Activated gamma-delta T cell treated with anti-CD3 and anti-CD28 coated beads, Interleukin-2, amount 50 U/mL, for 16 hours (primary cell): ENCODE data around the gene RPL35.
"Not testable (repeated sequence)": the region's sequence is repeated elsewhere in the genome, so short reads cannot be mapped to it uniquely, and the experiment has no call there.

Source experiments
- DNase-seq: peaks from one replicate; pipeline ENCODE4 v3.0.0-alpha.2; 2020; ENCODE audit warnings: low read depth

Gene RPL35

DNA sequence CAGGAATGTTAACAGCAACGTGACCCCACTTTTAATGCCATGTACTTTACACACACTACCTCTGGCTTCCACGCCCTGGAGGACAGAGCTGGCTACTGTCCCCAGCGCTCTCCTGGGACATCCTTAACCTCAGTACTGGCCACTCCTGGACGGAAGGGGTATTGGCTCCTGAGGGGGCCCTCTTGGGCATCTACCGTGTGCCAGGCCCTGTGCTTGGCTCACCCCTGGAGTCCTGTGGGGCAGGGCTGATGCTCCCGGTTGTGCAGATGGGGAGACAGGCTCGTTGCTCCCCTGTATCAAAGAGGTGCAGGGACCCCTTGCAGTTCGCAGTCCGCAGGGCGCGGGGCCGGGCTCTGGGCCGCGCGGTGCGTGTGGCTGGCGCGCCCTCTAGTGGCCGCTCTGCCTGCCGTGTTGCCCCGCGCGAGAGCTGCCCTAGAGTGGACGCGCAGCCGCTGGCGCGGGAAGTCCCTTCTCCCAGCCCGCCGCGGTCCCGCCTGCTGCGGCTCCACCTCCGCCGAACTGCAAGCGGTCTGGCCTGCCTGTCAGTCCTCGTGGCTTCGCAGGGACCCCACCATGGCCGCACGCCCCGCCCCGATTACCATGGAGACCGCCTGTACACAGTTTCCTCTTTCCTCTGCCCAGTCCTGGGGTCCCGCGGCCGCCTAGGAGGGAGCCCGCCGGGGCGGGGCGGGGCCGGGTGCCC lies 8.8 kb downstream of the RPL35 start, which contains the start of gene WDR38:
Gene WDR38, plus strand, starts transcription at position 632 of the 703 bp plus-strand sequence. CDS start 72 bp downstream, outside the sequence.
- peak; percentile 70 for DNase-seq

DNA sequence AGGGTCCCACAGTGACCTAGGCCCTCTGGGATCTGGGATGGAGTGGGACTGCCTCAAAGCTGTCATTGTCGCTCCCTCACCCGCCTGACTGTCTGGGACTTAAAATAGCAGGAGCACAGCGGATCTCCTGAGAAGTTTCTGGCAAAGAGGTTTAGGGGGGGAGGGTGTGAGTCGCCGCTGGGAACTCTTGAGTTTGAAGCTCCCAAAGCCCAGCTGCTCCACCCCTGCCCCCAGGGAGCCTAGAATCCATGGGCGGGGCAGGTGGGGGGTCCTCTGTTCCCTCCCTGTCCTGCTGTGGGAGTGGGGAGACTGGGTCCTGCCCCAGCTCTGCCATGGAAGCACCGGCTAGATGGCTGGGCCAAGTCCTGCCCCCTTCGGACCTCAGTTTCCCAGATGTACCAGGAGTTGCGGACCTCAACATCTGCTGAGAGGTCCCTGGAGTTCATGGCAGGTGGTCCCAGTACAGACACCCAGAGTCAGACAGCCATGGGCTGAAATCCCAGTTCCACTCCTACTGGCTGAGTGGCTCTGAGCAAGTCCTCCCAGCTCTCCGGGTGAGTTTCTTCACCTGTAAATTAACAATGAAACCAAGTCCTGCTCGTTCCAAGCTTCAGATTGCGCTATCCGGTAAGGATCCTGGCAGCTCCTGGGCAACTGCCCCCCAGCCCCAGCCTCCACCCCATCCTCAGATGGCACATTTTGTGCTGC lies 9.5 kb downstream of the RPL35 start:
- DNase-seq, result no peak

DNA sequence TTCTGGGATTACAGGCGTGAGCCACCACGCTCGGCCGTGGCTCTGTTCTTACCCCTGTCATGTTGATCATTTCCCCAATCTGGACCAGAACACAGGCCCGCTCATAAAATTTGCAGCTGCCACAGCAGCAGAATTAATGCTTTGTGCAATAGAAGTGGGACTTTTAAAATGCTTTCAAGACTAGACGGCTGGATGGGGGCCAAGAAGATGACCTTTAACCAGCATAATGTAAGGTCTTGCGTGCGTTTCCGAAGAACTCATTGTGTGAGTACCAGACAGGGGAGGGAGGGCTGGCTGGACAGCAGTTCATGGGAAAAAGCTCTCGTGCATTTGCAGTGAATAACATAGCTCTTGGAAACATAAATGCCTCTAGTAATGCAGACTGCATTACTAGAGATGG lies 12.0 kb downstream of the RPL35 start:
- DNase-seq, result no peak

DNA sequence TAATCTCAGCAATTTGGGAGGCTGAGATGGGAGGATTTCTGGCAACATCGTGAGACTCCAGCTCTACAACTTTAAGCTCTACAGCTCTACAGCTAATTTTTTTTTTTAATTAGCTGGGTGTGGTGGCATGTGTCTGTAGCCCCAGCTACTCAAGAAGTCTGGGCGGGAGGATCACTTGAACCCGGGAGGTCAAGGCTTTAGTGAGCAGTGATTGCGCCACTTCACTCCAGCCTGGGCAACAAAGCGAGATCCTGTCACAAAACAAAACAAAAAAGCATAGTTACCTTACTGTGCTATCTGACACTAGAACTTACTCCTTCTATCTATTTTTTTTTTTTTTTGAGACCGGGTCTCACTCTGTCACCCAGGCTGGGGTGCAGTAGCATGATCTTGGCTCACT lies 14.8 kb downstream of the RPL35 start:
- no peak for DNase-seq

DNA sequence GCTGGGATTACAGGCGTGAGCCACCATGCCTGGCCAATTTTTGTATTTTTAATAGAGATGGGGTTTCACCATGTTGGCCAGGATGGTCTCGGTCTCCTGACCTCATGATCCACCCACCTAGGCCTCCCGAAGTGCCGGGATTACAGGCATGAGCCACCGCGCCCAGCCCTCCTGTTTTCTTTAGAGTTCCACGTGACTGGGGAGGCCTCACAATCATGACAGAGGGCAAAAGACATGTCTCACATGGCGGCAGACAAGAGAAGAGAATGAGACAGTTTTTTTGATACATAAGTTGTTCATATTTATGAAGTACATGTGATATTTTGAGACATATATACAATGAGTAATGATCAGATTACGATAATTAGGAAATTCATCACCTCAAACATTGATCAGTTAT lies 15.3 kb downstream of the RPL35 start:
- not testable (repeated sequence) for DNase-seq

DNA sequence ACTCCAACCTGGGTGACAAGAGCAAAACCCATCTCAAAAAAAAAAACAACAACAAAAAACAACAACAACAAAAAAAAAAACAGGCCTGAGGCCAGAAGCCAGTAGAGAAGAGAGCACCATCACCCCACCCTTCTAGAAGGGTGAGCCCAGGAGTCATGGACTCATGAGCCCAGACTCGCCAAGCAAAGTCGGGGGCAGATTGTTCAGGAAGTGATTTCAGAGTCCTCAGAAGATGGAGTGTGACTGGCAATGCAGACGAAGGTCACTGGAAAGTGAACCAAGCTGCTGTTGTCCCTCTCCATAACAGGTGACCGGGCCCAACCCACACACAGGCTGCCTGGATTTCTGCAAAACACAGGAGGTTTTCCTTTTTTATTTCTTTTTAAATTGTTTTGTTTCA lies 17.5 kb downstream of the RPL35 start:
- no peak for DNase-seq

DNA sequence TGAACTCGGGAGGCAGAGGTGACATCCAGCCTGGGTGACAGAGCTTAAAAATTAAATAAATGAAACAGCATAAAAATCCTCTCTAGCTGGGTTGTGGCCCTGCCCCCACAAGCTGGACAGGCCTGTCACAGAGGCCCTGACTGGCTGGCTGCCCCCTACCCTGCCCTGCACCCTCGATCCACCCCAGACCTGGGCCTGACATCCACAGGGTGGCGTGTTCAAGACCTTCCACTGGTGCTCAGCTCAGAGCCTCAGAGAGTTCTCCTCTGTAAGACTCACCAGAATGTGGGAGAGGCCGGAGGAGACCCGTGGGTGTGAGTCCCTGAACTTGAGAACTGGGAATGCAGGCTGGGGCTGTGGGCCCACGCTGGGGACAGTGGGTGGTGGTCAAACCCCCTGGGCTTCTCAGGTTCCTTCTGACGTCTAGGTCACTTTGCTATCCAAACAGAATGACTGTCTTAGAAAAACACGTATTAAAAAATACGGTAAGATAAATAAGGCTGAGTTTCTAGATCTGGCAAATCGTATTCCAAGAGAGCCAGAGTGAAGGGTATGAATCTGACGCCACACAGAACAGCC lies 18.2 kb downstream of the RPL35 start:
- DNase-seq, result no peak

DNA sequence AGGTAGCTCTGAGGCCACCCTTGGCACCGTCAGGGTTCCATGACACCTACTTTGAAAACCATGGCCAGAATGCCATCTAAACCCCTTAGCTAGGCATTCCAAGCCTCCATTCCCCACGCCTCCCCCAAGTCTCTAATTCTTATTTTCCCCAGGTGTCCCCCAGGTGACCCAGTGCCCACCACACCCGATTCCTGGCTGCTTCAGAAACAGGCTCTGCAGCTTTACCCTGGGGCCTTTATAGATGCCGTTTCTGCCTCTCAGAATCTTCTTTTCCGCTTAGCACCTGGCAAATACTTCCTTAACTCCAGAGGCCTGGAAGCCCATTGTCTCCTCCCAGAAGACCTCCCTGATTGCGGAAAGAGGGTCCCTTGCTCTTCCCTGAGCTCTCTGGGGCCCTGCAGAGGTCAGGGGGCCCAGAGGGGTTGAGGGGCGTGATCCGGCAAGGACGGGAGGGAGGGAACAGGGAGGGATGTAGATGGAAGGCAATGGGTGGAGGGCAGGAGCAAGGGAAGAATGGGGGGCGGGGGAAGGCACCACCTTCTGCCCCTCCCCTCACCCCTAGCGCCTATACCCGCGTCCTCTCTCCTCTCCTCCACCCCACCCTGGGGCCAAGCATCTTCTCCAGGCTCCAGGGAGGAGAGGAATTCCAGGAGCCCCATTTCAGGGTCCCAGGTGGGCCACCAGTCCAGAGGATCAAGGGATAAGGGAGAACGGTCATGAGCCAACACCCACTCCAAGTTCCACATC lies 20.5 kb downstream of the RPL35 start:
- no peak for DNase-seq

DNA sequence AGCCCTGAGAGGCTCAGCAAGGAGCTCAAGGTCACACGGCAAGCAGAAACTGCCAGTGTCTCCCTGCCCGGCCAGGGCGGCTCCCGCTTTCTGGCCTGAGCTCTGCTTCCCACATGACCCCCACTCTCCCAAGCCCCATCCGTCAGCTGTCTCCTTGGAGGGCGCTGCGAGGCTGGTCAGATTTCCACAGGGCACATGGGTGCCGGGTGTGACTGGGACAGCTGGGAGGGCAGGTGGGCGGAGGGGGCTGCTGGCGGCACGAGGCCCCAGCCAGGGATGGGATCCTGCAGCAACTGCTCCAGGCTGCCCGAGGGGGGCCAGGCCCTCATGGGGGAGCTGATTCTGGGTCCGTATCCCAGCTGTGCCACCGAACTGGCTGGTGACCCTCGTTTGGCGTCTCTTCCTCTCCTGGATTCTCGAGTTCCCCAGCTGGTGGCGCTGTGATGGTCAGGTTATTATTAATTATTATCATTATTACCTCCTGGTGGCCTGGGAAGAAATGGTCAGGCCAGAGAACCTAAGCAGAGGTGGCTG lies 21.4 kb downstream of the RPL35 start:
- DNase-seq, result no peak

DNA sequence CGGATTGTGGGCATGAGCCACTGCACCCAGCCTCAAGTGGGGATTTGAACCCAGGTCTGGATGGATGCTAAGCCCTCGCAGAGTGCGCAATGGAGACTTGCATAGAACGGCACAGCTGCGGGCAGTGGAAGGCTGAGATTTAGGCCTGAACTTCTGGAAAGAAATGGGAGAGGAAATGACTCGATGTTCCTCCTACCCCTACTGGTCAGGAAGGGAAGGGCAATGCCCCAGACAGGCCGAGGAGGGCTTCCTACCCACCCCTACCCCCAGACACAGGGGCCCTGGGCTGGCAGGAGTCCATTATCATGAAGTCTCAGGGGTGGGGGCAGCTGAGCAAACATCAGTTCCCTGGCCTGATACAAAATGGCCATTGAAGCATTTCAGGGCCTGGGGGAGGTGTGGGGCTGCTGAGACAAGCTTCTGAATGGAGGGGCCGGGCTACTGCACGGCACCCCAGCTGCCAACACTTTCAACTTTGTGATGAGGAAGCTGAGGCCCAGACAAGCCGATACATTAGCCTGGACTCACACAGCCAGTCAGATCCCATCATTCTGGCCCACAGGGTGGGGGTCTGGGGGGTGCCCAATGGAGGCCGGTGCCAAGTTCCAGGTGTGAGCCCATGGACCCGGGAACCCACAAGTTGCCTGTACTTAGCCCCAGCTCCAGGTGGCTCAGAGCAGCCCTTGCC lies 22.0 kb downstream of the RPL35 start:
- DNase-seq, result no peak

DNA sequence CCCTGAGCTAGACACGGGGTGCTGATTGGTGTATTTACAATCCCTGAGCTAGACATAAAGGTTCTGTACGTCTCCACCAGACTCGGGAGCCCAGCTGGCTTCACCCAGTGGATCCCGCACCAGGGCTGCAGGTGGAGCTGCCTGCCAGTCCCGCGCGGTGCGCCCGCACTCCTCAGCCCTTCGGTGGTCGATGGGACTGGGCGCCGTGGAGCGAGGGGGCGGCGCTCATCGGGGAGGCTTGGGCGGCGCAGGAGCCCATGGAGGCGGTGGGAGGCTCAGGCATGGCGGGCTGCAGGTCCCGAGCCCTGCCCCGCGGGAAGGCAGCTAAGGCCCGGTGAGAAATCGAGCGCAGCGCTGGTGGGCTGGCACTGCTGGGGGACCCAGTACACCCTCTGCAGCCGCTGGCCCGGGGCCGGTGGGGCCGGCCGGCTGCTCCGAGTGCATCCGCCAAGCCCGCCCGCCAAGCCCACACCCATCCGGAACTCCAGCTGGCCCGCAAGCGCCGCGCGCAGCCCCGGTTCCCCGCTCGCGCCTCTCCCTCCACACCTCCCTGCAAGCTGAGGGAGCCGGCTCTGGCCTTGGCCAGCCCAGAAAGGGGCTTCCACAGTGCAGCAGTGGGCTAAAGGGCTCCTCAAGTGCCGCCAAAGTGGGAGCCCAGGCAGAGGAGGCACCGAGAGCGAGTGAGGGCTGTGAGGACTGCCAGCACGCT lies 23.0 kb downstream of the RPL35 start:
- DNase-seq, result not testable (repeated sequence)

DNA sequence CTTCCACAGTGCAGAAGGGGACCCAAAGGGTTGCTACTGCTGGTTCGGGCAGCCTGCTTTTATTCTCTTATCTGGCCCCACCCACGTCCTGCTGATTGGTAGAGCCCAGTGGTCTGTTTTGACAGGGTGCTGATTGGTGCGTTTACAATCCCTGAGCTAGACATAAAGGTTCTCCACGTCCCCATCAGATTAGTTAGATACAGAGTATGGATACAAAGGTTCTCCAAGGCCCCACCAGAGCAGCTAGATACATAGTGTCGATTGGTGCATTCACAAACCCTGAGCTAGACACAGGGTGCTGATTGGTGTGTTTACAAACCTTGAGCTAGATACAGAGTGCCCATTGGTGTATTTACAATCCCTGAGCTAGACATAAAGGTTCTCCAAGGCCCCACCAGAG lies 23.6 kb downstream of the RPL35 start:
- not testable (repeated sequence) for DNase-seq

DNA sequence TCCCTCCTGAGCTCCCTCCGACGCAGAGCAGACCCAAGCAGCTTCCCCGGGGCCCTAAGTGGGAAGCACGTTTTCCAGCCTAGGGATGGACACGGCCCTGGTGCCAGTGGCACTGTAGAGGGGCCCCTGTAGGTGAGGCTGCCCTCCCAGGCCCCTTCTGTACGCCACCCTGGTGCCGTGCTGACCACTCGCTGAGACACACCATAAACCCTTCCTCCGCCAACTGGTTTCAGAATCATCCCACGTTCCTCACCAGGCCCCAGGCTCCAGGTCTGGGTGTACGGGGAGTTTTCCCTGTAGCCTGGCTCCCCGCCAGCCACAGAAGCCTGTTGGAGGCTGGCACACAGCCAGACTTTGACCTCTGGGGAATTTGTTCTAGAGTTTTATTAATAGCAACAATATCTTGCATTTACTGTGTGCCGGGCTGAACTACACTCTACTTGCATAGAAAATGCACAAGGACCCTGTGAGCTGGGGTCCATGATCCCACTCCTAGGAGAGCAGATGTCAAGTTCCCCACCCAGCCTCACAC lies 26.7 kb downstream of the RPL35 start:
- DNase-seq, result no peak

DNA sequence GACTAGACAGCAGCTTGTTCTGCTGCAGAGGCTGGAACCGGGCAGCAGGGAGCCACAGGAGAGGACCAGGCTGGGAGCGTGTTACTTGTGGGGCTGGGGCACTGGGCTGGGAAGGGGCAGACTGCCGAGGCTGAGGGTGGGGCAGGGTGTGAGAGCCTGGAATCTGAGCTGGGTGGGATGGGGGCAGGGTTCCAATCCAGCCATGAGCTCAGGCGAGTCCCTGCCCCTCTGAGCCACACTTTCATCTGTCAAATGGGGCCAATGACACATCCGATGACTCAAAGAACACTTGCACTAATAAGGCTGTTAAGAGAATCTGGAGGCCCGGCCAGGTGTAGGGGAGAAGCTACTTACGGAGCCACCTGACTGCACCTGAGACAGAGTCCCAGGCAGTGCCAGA lies 27.2 kb downstream of the RPL35 start:
- DNase-seq, result no peak

DNA sequence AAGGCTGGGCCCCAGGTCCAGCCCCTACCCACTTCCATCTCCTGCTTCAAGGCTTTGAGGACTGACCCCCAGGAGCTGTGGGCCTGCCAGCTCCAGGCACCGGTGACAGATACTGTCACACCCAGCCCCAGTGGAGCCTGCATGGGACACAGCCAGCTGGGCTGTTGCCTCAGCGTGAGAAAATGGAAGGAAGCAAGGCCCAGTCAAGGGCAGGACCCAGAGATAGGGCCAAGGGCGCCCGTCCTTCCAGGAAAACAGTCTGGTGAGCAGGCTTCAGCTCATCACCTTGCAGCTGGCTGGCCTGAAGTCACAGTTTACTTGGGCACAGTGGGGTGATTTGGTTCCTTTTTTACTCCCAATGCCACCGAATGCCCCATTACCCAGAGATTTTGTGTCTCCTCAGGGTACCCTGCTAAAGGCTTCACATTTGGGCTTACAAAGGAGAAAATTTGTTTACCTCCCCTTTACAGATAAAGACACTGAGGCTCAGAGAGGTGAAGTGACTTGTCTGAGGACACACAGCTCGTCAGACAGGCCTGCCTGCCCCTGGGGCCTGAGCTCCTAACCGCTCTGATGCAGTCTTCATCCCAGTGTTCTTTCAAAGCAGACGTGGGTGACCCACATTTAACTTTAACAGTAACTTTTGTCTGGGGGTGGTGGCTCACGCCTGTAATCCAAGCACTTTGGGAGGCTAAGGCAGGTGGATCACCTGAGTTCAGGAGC lies 30.0 kb downstream of the RPL35 start:
- no peak for DNase-seq

DNA sequence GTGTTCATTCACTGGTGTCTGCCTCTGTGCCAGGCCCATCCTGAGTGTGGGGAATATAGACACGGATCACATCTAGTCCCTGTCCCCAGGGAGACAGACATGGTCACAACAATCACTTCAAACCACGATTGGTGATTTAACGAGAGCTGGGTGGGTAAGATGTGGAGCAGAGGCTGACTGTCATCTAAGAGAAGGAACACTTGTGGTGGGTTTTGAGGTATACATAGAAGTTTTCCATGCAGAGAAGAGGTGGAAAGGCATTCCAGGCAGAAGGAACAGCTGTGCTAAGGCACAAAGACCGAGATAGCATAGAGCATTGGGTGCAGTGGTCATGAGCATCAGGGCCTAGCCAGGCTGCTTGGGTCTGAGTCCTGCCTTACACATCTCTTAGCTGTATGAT lies 31.2 kb downstream of the RPL35 start:
- no peak for DNase-seq

DNA sequence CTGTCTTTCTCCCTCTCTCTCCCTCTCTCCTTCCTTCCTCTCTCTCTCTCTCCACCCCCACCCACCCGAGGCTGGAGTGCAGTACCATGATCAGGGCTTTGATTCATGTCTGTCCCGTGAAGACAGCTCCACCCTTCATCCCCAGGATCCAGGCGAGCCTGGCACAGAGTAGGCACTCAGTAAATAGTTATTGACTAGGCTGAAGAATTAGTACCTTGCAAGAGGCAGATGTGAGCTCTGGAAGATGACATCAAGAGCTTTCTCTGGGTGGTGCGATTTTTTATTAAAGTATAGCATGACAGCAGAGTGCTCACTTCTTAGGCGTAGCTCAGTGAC lies 32.5 kb downstream of the RPL35 start:
- no peak for DNase-seq

DNA sequence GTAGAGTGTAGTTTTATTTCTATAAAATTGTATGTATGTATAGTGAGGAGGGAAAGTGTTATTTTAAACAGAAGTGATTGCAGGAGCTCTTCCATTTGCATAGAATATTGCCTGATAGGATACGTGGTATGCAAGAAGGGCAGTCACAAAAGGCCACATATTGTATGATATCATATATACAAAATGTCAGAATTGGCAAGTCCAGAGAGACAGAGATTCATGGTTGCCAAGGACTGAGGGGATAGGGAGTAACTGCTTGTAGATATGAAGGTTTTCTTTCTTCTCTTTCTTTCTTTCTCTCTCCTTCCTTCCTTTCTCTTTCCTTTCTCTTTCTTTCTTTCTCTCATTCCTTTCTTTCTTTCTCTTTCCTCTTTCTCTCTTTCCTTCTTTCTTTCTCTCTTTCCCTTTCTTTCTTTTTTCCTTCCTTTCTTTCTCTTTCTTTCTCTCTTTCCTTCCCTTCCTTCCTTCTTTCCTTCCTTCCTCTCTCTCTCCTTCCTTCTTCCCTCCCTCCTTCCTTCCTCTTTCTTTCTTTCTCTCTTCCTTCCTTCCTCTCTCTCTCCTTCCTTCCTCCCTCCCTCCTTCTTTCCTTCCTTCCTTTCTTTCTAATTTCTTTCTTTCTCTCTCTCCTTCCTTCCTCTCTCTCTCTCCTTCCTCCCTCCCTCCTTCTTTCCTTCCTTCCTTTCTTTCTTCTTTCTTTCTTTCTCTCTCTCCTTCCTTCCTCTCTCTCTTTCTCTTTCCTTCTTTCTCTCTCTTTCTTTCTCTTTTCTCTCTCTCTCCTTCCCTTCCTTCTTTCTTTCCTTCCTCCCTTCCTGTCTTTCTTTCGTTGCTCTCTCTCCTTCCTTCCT lies 33.0 kb downstream of the RPL35 start:
- no peak for DNase-seq
